AG09319 (cell line): ENCODE results near the gene MARK1.

Experiments used
- DNase-seq: peaks from one replicate; pipeline ENCODE4 v3.0.0-alpha.2; 2010; ENCODE audit warnings: low read depth; ENCODE audit errors: extremely low read depth
- TF ChIP-seq, protein P1 (sequence below): IDR thresholded peaks from 2 replicates; pipeline ENCODE4 v1.5.1; 2011; ENCODE audit warnings: low read depth, mild to moderate bottlenecking, inconsistent platforms, low read length, moderate library complexity

MARK1 gene

DNA sequence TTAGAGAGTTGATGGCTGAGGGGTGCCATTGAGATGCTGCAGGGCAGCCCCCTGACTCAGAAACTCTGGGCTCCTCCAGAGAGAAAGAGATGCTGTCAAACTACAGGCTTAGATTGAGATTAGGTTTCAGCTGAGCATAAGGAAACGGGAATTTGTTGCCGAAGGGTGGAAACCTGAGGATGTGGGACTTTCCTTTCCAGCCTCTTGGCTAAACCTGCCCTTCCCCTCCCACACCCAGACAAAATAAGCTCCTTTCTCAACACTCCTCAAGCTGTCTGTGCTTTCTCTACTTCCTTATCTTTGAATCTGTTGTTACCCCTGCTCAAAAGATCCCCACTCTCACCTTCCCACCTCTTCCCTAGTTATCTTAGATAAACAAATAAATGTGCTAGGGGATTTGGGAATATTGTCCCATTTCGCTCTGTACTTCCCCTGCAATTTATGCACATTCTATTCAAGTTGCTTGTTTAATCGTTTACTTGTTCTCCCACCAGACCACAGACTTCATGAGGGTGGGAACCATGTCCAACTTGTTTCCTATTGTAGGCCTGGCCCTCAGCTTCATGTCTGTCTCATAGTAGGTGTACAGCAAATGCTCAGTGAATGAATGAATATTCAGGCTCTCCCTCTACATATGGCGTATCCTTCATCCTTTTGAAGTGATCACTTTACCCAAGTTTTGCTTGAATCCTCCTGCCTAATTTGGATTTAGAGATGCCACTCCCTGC, 30.6 kb upstream of the MARK1 start:
- TF ChIP-seq, protein P1, sequence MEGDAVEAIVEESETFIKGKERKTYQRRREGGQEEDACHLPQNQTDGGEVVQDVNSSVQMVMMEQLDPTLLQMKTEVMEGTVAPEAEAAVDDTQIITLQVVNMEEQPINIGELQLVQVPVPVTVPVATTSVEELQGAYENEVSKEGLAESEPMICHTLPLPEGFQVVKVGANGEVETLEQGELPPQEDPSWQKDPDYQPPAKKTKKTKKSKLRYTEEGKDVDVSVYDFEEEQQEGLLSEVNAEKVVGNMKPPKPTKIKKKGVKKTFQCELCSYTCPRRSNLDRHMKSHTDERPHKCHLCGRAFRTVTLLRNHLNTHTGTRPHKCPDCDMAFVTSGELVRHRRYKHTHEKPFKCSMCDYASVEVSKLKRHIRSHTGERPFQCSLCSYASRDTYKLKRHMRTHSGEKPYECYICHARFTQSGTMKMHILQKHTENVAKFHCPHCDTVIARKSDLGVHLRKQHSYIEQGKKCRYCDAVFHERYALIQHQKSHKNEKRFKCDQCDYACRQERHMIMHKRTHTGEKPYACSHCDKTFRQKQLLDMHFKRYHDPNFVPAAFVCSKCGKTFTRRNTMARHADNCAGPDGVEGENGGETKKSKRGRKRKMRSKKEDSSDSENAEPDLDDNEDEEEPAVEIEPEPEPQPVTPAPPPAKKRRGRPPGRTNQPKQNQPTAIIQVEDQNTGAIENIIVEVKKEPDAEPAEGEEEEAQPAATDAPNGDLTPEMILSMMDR, result no peak
- DNase-seq, result no peak

GRCh38 chr1:220498188-220498587, 29.7 kb upstream of the MARK1 start:
- TF ChIP-seq, protein P1, result no peak
- DNase-seq, result no peak

DNA sequence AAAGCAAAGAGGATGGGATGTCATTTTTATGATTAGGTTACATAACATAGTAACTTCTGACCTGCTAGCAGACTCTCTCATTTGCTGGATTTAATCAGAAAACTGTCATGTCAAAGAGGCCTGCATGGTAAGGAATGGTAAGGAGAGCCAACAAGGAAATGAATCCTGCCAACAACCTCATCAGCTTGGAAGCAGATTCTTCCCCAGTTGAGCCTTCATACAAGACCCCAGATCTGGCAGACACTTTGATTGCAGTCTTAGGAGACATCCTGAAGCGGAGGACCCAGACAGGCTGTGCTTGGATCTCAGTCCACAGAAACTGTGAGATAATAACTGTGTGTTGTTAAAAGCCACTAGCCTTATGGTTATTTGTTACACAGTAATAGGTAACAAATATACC, 27.6 kb upstream of the MARK1 start:
- TF ChIP-seq, protein P1, result no peak
- no peak for DNase-seq

DNA sequence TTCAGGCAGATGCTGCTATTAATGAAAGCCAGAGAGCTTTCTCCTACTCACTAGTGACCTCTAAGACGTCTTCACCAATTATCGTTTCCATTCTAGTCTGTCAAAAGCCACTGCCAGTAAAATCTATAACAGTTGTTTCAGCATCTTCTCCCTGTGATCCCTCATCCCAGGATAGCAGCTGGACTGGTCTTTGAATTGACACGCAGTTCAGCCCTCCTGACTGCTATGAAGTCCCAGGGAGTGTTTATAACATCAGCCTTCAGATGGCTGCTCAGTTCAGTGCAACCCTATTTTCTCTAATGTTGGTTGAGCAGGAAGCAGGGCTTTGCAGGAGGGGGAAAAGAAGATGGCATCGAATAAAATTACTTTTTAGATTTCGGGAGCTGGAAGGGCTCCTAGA, 23.6 kb upstream of the MARK1 start:
- no peak for DNase-seq
- TF ChIP-seq, protein P1, result no peak

GRCh38 chr1:220507085-220507484, 20.9 kb upstream of the MARK1 start:
- no peak for DNase-seq

GRCh38 chr1:220511179-220511578, 16.8 kb upstream of the MARK1 start:
- TF ChIP-seq, protein P1, result no peak
- DNase-seq, result no peak

More at GRCh38 chr1:220507085-220507484, 20.9 kb upstream of the MARK1 start:
- TF ChIP-seq, protein P1, result no peak

GRCh38 chr1:220511785-220512184, 16.2 kb upstream of the MARK1 start:
- DNase-seq, result no peak
- TF ChIP-seq, protein P1, result no peak; the same call in 1 of the 2 replicates
